Measurements from ENCODE around the gene C1orf210. TPM values are rescaled to one million over a fixed set of nuclear protein-coding genes. Genes with fewer than 3 reads are reported as not detected.

Gene C1orf210
- polyA plus RNA-seq, 1 experiment, result not detected

DNA sequence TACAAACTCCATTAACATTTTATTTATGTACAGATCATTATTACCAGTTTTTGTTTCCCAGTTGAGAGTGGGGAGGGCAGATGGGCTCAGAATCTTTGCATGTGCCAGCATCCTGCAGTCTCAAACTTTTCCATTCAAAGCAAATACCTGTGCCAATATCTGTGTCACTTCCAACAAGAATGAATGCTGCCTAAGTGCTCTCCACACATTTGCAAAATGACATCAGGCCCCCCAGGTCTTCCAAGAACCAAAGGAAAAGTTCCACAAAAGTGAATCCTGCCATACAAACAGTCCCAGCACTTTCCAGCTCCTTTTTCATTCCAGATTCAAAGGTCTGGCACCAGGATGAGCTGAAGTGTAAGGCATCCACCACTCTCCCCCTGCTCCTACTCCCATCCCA is 13.7 kb upstream of the C1orf210 start:
- CTCF ChIA-PET, result no interaction called here

DNA sequence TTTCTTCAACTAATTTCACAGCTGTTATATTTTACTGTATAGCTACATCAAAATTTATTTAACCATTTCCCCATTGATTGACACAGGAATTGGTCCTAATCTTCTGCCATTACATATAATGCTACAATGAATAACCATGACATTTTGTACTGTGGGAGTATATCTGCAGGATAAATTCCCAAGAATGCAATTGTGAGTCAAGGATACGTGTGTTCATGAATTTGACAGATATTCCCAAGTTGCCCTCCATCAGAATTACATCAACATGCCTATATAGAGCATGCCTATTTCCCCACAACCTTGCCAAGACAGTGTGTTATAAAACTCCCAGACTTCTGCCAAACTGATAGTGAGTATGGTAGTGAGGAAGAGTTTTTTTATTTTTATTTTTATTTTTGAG is 12.7 kb upstream of the C1orf210 start:
- TF ChIP-seq, protein P1, sequence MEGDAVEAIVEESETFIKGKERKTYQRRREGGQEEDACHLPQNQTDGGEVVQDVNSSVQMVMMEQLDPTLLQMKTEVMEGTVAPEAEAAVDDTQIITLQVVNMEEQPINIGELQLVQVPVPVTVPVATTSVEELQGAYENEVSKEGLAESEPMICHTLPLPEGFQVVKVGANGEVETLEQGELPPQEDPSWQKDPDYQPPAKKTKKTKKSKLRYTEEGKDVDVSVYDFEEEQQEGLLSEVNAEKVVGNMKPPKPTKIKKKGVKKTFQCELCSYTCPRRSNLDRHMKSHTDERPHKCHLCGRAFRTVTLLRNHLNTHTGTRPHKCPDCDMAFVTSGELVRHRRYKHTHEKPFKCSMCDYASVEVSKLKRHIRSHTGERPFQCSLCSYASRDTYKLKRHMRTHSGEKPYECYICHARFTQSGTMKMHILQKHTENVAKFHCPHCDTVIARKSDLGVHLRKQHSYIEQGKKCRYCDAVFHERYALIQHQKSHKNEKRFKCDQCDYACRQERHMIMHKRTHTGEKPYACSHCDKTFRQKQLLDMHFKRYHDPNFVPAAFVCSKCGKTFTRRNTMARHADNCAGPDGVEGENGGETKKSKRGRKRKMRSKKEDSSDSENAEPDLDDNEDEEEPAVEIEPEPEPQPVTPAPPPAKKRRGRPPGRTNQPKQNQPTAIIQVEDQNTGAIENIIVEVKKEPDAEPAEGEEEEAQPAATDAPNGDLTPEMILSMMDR (IDR thresholded peaks at IDR 0.05; ENCODE audit: low read depth, low read length), result no peak
- CTCF ChIA-PET, result no interaction called here

More for the DNA sequence above, 13.7 kb upstream of the C1orf210 start:
- H3K27ac ChIP-seq (ENCODE audit: low read depth, low read length), result no peak overlapping the region
- no peaks in the 10 kb centered on the region for H3K9me3 ChIP-seq (ENCODE audit: control insufficient read depth, insufficient read depth, low read length)
- no peak overlapping the region for H3K4me3 ChIP-seq (ENCODE audit: low read depth, low read length)
- no peak for DNase-seq (ENCODE audit: low read depth, low spot score)
- POLR2A ChIA-PET, result no interaction called here
- TF ChIP-seq, protein P1 (IDR thresholded peaks at IDR 0.05; ENCODE audit: low read depth, low read length), result no peak
- H3K27me3 ChIP-seq (ENCODE audit: control insufficient read depth, insufficient read depth, low read length), result no peaks in the 10 kb centered on the region

DNA sequence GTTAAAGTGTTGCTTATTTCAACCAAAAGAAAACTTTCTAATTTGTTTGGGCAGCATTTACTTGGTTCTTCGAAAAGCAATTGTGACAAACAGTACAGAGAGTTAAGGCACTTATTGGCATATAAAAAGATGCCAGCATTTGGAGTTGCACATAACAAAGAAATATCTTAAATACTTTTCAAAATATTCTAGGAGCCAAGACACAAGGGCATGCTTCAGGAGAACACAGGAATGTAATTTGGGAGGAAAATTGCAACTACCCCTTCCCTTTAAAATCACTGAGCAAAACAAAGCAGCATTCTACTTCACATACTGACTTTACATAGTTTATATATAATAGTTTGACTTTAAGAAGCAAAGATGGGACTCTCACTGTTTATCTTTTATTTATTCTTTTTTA is 10.8 kb upstream of the C1orf210 start:
- POLR2A ChIA-PET, result no interaction called here
- CTCF ChIA-PET, result no interaction called here

More for the DNA sequence above, 12.7 kb upstream of the C1orf210 start:
- no peak overlapping the region for H3K27ac ChIP-seq (ENCODE audit: low read depth, low read length)
- DNase-seq (ENCODE audit: low read depth, low spot score), result no peak
- H3K4me3 ChIP-seq (ENCODE audit: low read depth, low read length), result no peak overlapping the region
- no peaks in the 10 kb centered on the region for H3K9me3 ChIP-seq (ENCODE audit: control insufficient read depth, insufficient read depth, low read length)
- POLR2A ChIA-PET, result no interaction called here
- no peaks in the 10 kb centered on the region for H3K27me3 ChIP-seq (ENCODE audit: control insufficient read depth, insufficient read depth, low read length)

DNA sequence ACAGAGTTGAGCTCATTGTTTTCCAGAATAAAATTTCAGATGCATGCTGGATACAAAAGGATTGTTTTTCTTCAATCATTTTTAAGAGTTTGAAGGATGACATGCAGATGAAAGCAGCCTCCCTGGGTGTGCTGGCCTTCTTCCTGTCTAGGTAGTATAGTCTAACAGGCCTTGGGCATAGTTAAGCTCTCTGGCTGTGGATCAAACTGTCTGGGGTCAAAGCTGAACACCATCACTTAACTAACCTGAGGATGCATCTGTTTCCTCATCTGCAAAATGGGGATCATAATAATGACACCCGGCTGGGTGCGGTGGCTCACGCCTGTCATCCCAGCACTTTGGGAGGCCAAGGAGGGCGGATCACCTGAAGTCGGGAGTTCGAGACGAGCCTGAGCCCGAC is 9.4 kb upstream of the C1orf210 start:
- Histone ChIP-seq H3K27me3 (ENCODE audit: control insufficient read depth, insufficient read depth, low read length) (no peaks in the 10 kb centered on the region), H3K27ac (ENCODE audit: low read depth, low read length) (no peak overlapping the region), H3K4me3 (ENCODE audit: low read depth, low read length) (no peak overlapping the region), H3K9me3 (ENCODE audit: control insufficient read depth, insufficient read depth, low read length) (no peaks in the 10 kb centered on the region)
- TF ChIP-seq, protein P1 (IDR thresholded peaks at IDR 0.05; ENCODE audit: low read depth, low read length), result no peak
- DNase-seq (ENCODE audit: low read depth, low spot score), result no peak
- ChIA-PET CTCF (interaction anchor here (0.6 to 1.7 kb wide), 2 partner anchors 33 to 68 kb away, joined by 4 to 5 read pairs; no protein-coding TSS in a partner anchor), POLR2A (no interaction called here)

More for the DNA sequence above, 10.8 kb upstream of the C1orf210 start:
- Histone ChIP-seq H3K9me3 (ENCODE audit: control insufficient read depth, insufficient read depth, low read length) (no peaks in the 10 kb centered on the region), H3K27me3 (ENCODE audit: control insufficient read depth, insufficient read depth, low read length) (no peaks in the 10 kb centered on the region), H3K27ac (ENCODE audit: low read depth, low read length) (no peak overlapping the region), H3K4me3 (ENCODE audit: low read depth, low read length) (no peak overlapping the region)
- TF ChIP-seq, protein P1 (IDR thresholded peaks at IDR 0.05; ENCODE audit: low read depth, low read length), result no peak
- DNase-seq (ENCODE audit: low read depth, low spot score), result no peak

DNA sequence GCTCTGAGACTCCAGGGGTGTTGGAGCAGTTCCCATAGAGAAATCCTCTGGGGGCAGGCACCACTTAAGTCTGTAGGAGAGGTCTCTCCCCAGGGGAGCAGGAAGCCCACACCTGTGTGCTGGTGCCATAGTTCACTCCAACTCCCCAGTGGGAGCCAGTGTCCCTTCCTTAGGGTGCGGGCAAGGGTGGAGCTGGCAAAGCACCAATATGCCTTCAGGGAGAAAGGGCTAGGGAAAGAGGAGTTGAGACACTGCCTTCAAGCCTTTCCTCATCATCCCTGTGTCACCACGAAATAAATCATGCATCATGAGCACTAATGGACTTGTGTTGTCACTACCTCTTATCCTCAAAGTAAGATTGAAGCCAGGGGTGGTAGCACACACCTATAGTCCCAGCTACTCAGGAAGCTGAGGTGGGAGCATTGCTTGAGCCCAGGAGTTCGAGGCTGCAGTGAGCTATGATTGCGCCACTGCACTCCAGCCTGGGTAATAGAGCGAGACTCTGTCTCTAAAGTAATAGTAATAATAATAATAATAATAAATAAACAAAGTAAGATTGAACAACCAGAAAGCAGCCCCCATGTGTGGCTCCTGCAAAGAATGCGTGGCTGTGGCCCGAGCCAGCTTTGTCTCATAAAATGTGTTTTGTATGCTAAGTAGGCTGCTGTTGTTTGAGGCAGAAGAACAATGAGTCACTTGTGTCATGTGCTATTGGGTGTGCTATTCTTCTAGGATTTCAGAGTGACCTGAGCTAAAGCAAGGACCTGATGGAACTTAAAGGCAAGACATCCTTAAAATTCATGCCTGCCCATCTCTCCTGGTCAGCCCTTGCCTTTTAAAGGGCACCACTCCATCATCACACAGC is 8.7 kb upstream of the C1orf210 start:
- no peaks in the 10 kb centered on the region for H3K9me3 ChIP-seq (ENCODE audit: control insufficient read depth, insufficient read depth, low read length)
- CTCF ChIA-PET, result interaction anchor here (0.6 to 1.7 kb wide), 2 partner anchors 67 to 613 kb away, joined by 3 to 5 read pairs; no protein-coding TSS in a partner anchor
- no peak overlapping the region for H3K27ac ChIP-seq (ENCODE audit: low read depth, low read length)
- TF ChIP-seq, protein P1 (IDR thresholded peaks at IDR 0.05; ENCODE audit: low read depth, low read length), result no peak
- H3K27me3 ChIP-seq (ENCODE audit: control insufficient read depth, insufficient read depth, low read length), result no peaks in the 10 kb centered on the region
- H3K4me3 ChIP-seq (ENCODE audit: low read depth, low read length), result no peak overlapping the region
- DNase-seq (ENCODE audit: low read depth, low spot score), result no peak
- POLR2A ChIA-PET, result no interaction called here

All from AG04450 (cell line).